GM12891 (cell line): ENCODE data around the gene KHK.
A peak's percentile ranks its signal among the peaks of the same experiment; 100 is the strongest.

Experiments
- DNase-seq: peaks from one replicate; pipeline ENCODE4 v3.0.0; 2011; ENCODE audit warnings: low spot score; ENCODE audit not compliant: insufficient read length
- FAIRE-seq: peaks from 2 replicates; lab custom pipeline; 2011; peaks lifted over from hg19 to GRCh38; lab: Jason Lieb, UNC
- PAX5 ChIP-seq: IDR thresholded peaks from 2 replicates; pipeline ENCODE4 v1.6.1; 2011; ENCODE audit warnings: low read length, moderate library complexity, mild to moderate bottlenecking; ENCODE audit not compliant: insufficient read depth, severe bottlenecking
- POLR2A ChIP-seq: IDR thresholded peaks from 2 replicates; pipeline ENCODE4 v1.6.1; 2011; ENCODE audit warnings: low read depth, low read length, control low read depth
- POLR2AphosphoS5 ChIP-seq: IDR thresholded peaks from 2 replicates; pipeline ENCODE4 v1.6.1; 2011; ENCODE audit warnings: low read depth, low read length, control low read depth
- POU2F2 ChIP-seq: IDR thresholded peaks from 2 replicates; pipeline ENCODE4 v1.6.1; 2011; ENCODE audit warnings: low read depth, mild to moderate bottlenecking, control low read depth, low read length, moderate library complexity
- SPI1 ChIP-seq: IDR thresholded peaks from 2 replicates; pipeline ENCODE4 v1.6.1; 2011; ENCODE audit warnings: low read depth, low read length, control low read depth
- TAF1 ChIP-seq: IDR thresholded peaks from 2 replicates; pipeline ENCODE4 v1.6.1; 2011; ENCODE audit warnings: low read depth, low read length, control low read depth

KHK gene

GRCh38 chr2:27088634-27089033, 2.1 kb downstream of the KHK start:
- no peak for TF ChIP-seq PAX5
- no peak for TF ChIP-seq TAF1
- TF ChIP-seq POU2F2: no peak
- no peak for DNase-seq
- no peak for FAIRE-seq

- DNase-seq (no peak), FAIRE-seq (no peak)
- no peak for TF ChIP-seq POLR2A
- TF ChIP-seq SPI1: no peak
- TF ChIP-seq TAF1: no peak
- no peak for TF ChIP-seq POLR2AphosphoS5
- no peak for TF ChIP-seq POU2F2
- TF ChIP-seq PAX5: no peak
Observed at GRCh38 chr2:27089111-27089954, 2.8 kb downstream of the KHK start.

GRCh38 chr2:27091746-27092695, 5.4 kb downstream of the KHK start:
- FAIRE-seq (no peak), DNase-seq (no peak)
- no peak for TF ChIP-seq PAX5
- no peak for TF ChIP-seq POLR2AphosphoS5
- TF ChIP-seq POU2F2: no peak
- no peak for TF ChIP-seq POLR2A
- no peak for TF ChIP-seq SPI1
- no peak for TF ChIP-seq TAF1

- FAIRE-seq (no peak), DNase-seq (no peak)
- TF ChIP-seq POU2F2: no peak
- TF ChIP-seq POLR2A: no peak
- TF ChIP-seq TAF1: no peak
- no peak for TF ChIP-seq POLR2AphosphoS5
- no peak for TF ChIP-seq PAX5
- no peak for TF ChIP-seq SPI1
Observed at GRCh38 chr2:27092696-27093429, 6.3 kb downstream of the KHK start.

GRCh38 chr2:27093430-27094352, 7.1 kb downstream of the KHK start:
- FAIRE-seq: no peak
- no peak for DNase-seq
- no peak for TF ChIP-seq TAF1
- TF ChIP-seq POU2F2: no peak
- TF ChIP-seq PAX5: no peak
- TF ChIP-seq SPI1: no peak
- TF ChIP-seq POLR2A: no peak
- TF ChIP-seq POLR2AphosphoS5: no peak

GRCh38 chr2:27094353-27094984, 7.9 kb downstream of the KHK start:
- no peak for FAIRE-seq
- no peak for TF ChIP-seq PAX5
- TF ChIP-seq POLR2AphosphoS5: no peak
- no peak for TF ChIP-seq POU2F2

GRCh38 chr2:27095427-27095744, 8.8 kb downstream of the KHK start:
- FAIRE-seq: no peak
- no peak for DNase-seq
- TF ChIP-seq POLR2AphosphoS5: no peak
- TF ChIP-seq POU2F2: no peak
- TF ChIP-seq POLR2A: no peak
- no peak for TF ChIP-seq TAF1
- no peak for TF ChIP-seq SPI1
- TF ChIP-seq PAX5: no peak

More at GRCh38 chr2:27094353-27094984, 7.9 kb downstream of the KHK start:
- DNase-seq: no peak

GRCh38 chr2:27095745-27096651, 9.4 kb downstream of the KHK start:
- DNase-seq: peak; percentile 75
- TF ChIP-seq SPI1 (0 out of 2 replicates have a peak, but pooled peaks have one; percentile 4), POLR2A (no peak)
- peak; percentile 88 for FAIRE-seq
